Activated naive CD8-positive, alpha-beta T cell treated with anti-CD3 and anti-CD28 coated beads, Interleukin-2, amount 50 U/mL, for 24 hours (primary cell): ENCODE measurements around the gene SLC4A5.
A peak's percentile ranks its signal among the peaks of the same experiment; 100 is the strongest.
"Not testable (repeated sequence)": the region's sequence is repeated elsewhere in the genome, so short reads cannot be mapped to it uniquely, and the experiment has no call there.

ENCODE experiments used
- ATAC-seq: fragments of 150-1000 bp; cut with Tn5 transposase; one replicate; pipeline ENCODE4 v1.10.0; 2021
- DNase-seq: peaks from one replicate; pipeline ENCODE4 v3.0.0; 2021
- H3K27ac Mint-ChIP-seq: one replicate; pipeline ENCODE4 v1.8.0; 2021; ENCODE audit warnings: mild to moderate bottlenecking, mixed read lengths
- H3K27me3 Mint-ChIP-seq: one replicate; pipeline ENCODE4 v1.8.0; 2021; ENCODE audit warnings: mixed read lengths
- H3K36me3 Mint-ChIP-seq: one replicate; pipeline ENCODE4 v1.8.0; 2021; ENCODE audit warnings: low read depth, mixed read lengths
- H3K4me1 Mint-ChIP-seq: one replicate; pipeline ENCODE4 v1.8.0; 2021; ENCODE audit warnings: mixed read lengths
- H3K4me3 Mint-ChIP-seq: one replicate; pipeline ENCODE4 v1.8.0; 2021; ENCODE audit warnings: mild to moderate bottlenecking, moderate library complexity, mixed read lengths
- H3K9me3 Mint-ChIP-seq: one replicate; pipeline ENCODE4 v1.8.0; 2021; ENCODE audit warnings: mixed read lengths

SLC4A5 gene

GRCh38 chr2:74229865-74230264 lies 113.4 kb downstream of the SLC4A5 start:
- H3K27ac Mint-ChIP-seq, ATAC-seq, H3K27me3 Mint-ChIP-seq, H3K4me1 Mint-ChIP-seq, H3K4me3 Mint-ChIP-seq, H3K9me3 Mint-ChIP-seq, DNase-seq, H3K36me3 Mint-ChIP-seq: not testable (repeated sequence)

- Mint-ChIP-seq H3K27ac (no peak overlapping the region), H3K36me3 (no peaks in the 10 kb centered on the region)
- DNase-seq = no peak
Measured at GRCh38 chr2:74228772-74229171, 114.4 kb downstream of the SLC4A5 start.

DNA sequence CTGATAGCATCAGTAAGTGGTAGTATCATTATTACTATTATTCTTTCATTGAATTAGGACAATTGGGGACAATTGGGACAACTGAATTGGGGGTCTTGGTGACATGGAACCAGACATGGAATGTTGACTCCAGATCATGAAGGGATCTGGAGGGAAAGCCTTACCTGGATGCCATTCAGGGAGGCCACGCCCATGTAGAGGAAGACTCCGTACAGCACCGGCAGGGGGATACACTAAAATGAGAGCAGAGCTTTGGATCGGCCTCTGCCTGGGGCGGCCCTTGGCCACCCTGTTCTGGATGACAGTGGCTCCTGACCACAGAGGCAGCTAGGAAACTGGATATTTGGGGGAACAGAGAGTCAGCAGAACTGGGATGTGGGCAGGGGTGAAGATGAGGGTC lies 115.6 kb downstream of the SLC4A5 start:
- H3K27me3 Mint-ChIP-seq = no peaks in the 10 kb centered on the region
- DNase-seq (no peak), ATAC-seq (no peak)
- H3K27ac Mint-ChIP-seq = no peak overlapping the region
- no peaks in the 10 kb centered on the region for H3K4me1 Mint-ChIP-seq
- no peaks in the 10 kb centered on the region for H3K9me3 Mint-ChIP-seq
- no peak overlapping the region for H3K4me3 Mint-ChIP-seq
- peaks cover 1% of the 10 kb centered on the region for H3K36me3 Mint-ChIP-seq

More at GRCh38 chr2:74228772-74229171, 114.4 kb downstream of the SLC4A5 start:
- H3K4me3 Mint-ChIP-seq = no peak overlapping the region
- ATAC-seq = no peak
- no peaks in the 10 kb centered on the region for H3K27me3 Mint-ChIP-seq
- no peaks in the 10 kb centered on the region for H3K9me3 Mint-ChIP-seq
- H3K4me1 Mint-ChIP-seq = no peaks in the 10 kb centered on the region

DNA sequence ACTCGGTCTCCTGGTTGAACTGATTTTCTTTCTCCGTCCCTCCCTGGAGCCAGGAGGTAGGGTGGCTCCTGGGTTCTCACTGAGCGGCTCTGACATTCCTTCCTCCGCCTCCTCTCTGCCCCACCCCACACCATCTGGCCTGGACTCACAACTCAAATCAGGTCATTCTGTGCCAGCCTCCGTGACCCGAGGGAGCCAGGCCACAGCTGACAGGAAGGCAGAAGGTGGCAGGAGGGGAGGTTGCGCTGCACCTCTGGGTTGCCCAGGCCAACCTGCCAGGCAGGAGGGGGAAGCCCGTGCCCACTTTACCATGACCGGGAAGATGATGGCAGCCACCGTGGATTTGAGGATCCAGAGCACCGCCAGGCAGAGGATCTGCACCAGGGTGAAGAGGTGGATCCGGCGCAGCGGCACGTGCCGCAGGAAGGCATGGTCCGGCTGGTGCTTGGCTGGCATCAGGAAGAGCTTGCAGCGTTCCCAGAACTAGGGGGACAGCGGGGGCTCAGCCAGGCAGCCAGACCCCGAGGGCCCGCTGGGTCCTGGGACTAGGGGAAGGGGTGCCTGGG lies 116.5 kb downstream of the SLC4A5 start:
- Mint-ChIP-seq H3K4me1 (no peaks in the 10 kb centered on the region), H3K9me3 (no peaks in the 10 kb centered on the region), H3K27me3 (no peaks in the 10 kb centered on the region), H3K27ac (no peak overlapping the region), H3K4me3 (no peak overlapping the region), H3K36me3 (peaks cover 2% of the 10 kb centered on the region)
- no peak for ATAC-seq
- no peak for DNase-seq

- ATAC-seq (no peak), DNase-seq (no peak)
- Mint-ChIP-seq H3K9me3 (no peaks in the 10 kb centered on the region), H3K4me1 (no peaks in the 10 kb centered on the region), H3K4me3 (no peak overlapping the region), H3K27me3 (no peaks in the 10 kb centered on the region), H3K36me3 (peaks cover 6% of the 10 kb centered on the region), H3K27ac (no peak overlapping the region)
Measured at GRCh38 chr2:74225698-74226459, 117.3 kb downstream of the SLC4A5 start.

DNA sequence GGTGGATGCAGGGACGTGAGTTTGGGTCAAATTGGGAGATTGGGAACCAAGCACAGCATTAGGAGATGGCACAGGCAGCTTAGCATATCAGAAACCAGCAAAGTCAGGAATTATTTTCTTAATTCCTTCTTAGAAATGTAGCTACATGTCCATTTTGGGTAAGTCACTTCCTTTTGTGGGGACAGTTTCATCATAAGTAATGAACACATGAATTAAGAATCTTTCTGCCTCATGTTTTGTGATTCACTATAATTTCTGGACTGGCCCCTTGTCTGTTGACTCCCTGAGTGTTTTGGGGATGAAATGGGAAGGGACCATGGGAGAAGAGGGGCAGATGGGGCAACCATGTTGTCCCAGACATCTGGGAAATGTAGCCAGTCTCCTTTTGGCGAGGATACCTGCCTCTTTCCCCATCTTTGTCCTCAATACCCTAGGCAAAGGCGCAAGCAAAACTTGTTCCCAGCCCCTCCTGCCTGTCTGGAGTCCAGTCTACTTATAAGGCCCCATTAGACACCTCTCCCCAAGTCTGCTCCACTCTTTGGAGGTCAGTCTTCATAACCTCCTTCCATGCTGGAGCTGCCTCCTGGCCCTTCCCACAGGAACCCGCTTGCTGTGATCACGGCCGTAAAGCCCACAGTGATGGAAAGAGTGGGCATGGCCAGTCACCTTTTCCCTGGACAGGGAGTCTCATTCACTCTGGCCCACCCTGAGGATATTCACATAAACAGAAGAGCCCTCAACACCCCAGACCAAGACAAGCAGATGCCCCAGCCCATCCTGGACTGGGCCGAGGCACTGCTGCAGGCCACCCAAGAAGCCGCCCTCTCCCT lies 119.1 kb downstream of the SLC4A5 start:
- ATAC-seq = no peak
- H3K4me3 Mint-ChIP-seq = no peak overlapping the region
- no peaks in the 10 kb centered on the region for H3K4me1 Mint-ChIP-seq
- peaks cover 17% of the 10 kb centered on the region for H3K36me3 Mint-ChIP-seq
- peak overlapping the region; percentile 6 for H3K27ac Mint-ChIP-seq
- no peak for DNase-seq
- H3K9me3 Mint-ChIP-seq = no peaks in the 10 kb centered on the region
- no peaks in the 10 kb centered on the region for H3K27me3 Mint-ChIP-seq

GRCh38 chr2:74222300-74222650 lies 120.9 kb downstream of the SLC4A5 start:
- DNase-seq = no peak
- Mint-ChIP-seq H3K4me3 (no peak overlapping the region), H3K4me1 (no peaks in the 10 kb centered on the region), H3K27me3 (no peaks in the 10 kb centered on the region), H3K27ac (no peak overlapping the region), H3K9me3 (no peaks in the 10 kb centered on the region), H3K36me3 (peaks cover 30% of the 10 kb centered on the region)
- no peak for ATAC-seq

GRCh38 chr2:74221604-74222299 lies 121.5 kb downstream of the SLC4A5 start:
- peak; percentile 13 for ATAC-seq
- Mint-ChIP-seq H3K36me3 (peaks cover 35% of the 10 kb centered on the region), H3K4me1 (no peaks in the 10 kb centered on the region), H3K27me3 (no peaks in the 10 kb centered on the region), H3K27ac (no peak overlapping the region), H3K9me3 (no peaks in the 10 kb centered on the region), H3K4me3 (no peak overlapping the region)
- DNase-seq = no peak

DNA sequence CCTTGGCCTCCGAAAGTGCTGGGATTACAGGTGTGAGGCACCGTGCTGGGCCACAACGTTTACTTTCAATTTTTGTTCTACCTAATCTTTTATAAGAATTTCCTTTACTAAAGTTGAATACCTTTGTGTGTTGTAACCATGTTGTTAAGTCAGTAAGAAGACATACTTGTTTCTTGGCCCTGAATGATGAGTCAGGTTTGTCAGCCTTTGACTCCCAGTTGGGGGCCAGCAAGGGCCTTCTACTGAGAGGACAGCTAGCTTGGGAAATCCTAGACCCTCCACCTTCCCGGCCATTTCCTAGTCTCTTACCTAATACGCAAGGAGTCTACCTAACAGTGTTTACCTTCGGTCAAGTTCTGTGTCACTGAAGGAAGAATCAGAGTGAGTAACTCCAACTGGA lies 122.1 kb downstream of the SLC4A5 start:
- Mint-ChIP-seq H3K4me3 (no peak overlapping the region), H3K27ac (no peak overlapping the region), H3K4me1 (no peaks in the 10 kb centered on the region), H3K27me3 (no peaks in the 10 kb centered on the region), H3K9me3 (no peaks in the 10 kb centered on the region), H3K36me3 (peaks cover 40% of the 10 kb centered on the region)
- no peak for DNase-seq
- ATAC-seq = no peak

DNA sequence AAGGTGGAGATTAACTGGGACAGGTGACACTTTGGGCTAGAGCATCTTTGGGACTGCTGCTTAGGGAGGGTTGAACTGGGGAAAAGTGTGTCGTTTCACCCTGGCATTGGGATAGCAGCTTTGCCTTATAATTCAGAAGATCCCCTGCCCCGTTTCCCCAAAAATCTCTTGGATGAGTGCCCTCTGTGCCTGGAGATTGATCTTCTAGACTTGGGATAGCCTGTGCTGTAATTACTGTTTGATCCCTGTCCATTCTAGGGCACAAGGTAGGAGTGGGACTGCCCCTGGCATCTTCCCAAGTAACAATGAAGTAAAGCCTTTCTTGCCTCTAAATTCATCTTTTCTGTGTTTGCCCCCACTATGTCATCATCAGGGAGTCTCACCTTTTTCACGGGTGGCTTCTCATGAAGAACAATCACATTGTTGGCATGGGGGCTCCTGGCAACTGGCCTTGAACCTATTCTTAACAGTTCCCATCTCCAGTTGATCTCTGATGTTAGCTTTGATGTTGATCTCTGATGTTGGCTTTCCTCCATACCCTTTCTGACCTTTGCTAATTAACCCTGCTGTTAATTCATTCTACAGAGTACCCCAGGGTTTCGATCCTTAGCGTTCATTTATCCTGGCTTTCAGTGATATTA lies 123.2 kb downstream of the SLC4A5 start:
- Mint-ChIP-seq H3K9me3 (no peaks in the 10 kb centered on the region), H3K27me3 (no peaks in the 10 kb centered on the region), H3K4me1 (peaks cover 2% of the 10 kb centered on the region), H3K27ac (peak overlapping the region; percentile 59), H3K4me3 (no peak overlapping the region), H3K36me3 (peaks cover 44% of the 10 kb centered on the region)
- ATAC-seq (no peak), DNase-seq (no peak)

GRCh38 chr2:74216642-74217041 lies 126.6 kb downstream of the SLC4A5 start:
- H3K36me3 Mint-ChIP-seq = peaks cover 60% of the 10 kb centered on the region
- no peak for DNase-seq
- no peak overlapping the region for H3K27ac Mint-ChIP-seq
- no peak for ATAC-seq
- peaks cover 5% of the 10 kb centered on the region for H3K4me1 Mint-ChIP-seq
- no peaks in the 10 kb centered on the region for H3K27me3 Mint-ChIP-seq
- no peaks in the 10 kb centered on the region for H3K9me3 Mint-ChIP-seq
- H3K4me3 Mint-ChIP-seq = no peak overlapping the region

GRCh38 chr2:74215771-74216170 lies 127.4 kb downstream of the SLC4A5 start:
- not testable (repeated sequence) for H3K4me3 Mint-ChIP-seq, H3K4me1 Mint-ChIP-seq, ATAC-seq, H3K27me3 Mint-ChIP-seq, DNase-seq, H3K9me3 Mint-ChIP-seq
- peak overlapping the region; percentile 59 for H3K27ac Mint-ChIP-seq
- H3K36me3 Mint-ChIP-seq = peaks cover 64% of the 10 kb centered on the region

DNA sequence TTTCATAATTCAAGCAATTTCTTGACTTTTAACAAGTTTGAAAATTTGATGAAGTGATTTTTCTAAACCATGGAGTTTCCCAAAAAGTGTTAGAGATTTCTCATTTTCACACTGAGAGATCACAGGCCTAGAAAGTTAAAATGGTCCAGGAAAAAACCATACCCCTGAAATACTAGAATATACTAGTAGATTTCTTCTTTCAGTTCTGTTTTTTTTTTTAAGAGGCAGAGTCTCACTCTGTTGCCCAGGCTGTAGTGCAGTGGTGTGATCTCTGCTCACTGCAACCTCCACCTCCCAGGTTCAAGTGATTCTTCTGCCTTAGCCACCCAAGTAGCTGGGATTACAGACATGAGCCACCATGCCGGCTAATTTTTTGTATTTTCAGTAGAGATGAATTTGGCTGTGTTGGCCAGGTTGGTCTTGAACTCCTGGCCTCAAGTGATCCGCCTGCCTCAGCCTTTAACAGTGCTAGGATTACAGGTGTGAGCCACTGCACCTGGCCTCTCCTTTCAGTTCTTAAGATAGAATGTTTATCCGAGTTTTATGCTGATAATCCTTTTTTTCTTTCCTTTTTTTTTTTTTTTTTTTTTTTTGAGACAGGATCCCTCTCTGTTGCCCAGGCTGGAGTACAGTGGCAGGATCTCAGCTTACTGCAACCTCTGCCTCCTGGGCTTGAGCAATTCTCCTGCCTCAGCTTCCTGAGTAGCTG lies 130.4 kb downstream of the SLC4A5 start:
- Mint-ChIP-seq H3K27me3 (no peaks in the 10 kb centered on the region), H3K36me3 (peaks cover 71% of the 10 kb centered on the region), H3K9me3 (no peaks in the 10 kb centered on the region), H3K27ac (no peak overlapping the region), H3K4me1 (peaks cover 16% of the 10 kb centered on the region), H3K4me3 (no peak overlapping the region)
- DNase-seq = no peak
- no peak for ATAC-seq
